Eye (tissue), 1 donor: ENCODE data around the gene SPRR5.
A peak's percentile ranks its signal among the peaks of the same experiment; 100 is the strongest.

Source experiments
- DNase-seq: peaks from one replicate; pipeline ENCODE4 v3.0.0-alpha.2; 2015

Gene SPRR5

DNA sequence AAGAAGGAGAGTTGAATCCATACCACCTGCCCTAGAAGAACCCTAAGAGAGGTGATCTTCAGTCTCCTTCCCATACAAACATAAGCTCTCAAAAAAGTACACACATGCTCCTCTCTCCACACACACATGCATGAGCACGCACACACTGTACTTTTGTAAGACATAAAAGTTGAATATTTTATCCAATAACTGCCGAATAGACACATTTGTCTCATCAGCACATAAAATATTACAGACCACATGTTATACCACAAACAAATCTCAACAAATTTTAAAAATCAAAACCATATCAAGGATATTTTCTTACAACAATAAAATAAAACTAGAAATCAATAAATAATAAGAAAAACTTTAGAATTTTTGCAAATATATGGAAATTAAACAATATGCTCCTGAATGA lies 39.6 kb downstream of the SPRR5 start:
- DNase-seq: no peak

DNA sequence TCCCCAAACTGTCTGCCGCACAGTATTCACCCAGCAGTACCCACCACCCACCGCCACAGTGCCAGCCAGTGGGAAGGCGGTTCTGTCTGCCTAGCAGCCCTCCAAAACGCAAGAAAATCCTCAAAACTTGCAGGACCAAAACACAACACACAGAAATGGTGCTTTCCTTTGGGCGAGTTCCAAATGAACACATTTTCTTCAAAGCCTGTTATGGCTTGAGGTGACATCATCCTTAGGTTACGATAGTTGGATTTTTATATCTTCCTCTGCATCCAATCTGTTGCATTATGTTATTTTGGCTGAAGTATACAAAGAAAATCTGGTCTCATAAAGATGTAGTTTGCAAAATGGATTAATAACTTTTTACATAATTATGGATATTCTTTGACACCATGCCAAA lies 46.2 kb downstream of the SPRR5 start:
- no peak for DNase-seq

DNA sequence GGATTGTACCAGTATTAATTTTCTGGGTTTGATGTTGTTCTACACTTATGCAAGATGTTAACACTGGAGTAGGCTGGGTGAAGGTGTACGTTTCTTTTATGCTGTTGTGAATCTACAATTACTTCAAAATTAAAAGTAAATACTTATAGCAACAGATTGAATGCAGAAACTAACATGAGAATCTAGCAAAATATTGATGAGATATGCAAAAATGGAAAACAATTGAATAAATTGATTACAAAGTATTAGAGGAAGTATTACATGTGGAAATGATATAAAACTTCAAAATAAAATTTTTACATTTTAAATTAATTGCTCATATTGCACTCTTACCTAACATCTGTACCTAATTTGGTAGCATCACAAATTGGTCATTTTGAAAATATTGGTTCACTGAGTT lies 48.8 kb downstream of the SPRR5 start:
- DNase-seq: no peak

DNA sequence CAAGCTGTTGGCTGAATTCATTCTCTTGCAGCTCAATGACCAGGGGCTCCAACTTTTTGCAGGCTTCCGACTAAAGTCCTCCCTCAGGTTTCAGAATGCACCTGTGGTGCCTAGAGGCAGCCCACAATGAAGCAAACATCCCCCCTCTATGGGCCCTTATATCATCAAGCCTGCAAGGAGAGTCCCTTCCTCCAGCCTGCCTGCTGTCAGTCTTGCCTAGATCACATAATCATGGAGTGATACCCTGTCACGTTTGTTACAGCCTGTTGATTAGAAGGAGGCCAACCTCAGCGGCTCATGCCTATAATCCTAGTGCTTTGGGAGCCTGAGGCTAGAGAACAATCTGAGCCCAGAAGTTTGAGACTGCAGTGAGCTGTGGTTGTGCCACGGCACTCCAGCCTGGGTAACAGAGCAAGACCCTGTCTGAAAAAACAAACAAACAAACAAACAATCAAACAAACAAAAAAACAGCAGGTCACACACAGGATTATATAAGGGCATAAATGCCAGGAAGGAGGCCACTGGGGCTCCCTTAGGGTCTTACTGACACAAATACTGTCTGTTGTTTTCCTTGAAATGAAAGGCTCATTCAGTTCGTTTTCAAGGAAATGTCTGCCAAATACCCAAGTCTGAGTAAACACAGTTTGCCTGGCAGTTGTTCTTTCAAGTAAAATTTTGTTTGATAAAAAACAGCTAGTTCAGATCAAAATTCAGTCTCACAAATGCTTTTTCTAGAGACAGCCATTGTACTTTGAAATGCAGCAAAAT lies 49.8 kb downstream of the SPRR5 start:
- DNase-seq: peak; percentile 38

DNA sequence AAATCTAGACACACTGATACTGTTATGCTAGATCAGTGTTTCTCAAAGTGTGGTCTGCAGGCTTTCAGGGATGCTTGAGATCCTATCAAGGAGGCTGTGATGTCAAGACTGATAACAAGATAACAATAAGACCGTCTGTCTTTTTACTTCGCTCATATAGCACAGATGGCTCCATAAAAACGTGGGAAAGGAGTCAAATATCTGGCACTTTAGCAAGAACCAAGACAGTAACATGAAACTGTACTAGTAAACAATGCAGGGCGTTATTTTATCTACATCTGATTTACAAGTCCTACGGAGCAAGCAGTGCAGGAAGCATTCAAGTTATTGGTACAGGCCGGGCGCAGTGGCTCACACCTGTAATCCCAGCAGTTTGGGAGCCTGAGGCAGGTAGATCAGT lies 50.9 kb downstream of the SPRR5 start:
- DNase-seq: no peak

DNA sequence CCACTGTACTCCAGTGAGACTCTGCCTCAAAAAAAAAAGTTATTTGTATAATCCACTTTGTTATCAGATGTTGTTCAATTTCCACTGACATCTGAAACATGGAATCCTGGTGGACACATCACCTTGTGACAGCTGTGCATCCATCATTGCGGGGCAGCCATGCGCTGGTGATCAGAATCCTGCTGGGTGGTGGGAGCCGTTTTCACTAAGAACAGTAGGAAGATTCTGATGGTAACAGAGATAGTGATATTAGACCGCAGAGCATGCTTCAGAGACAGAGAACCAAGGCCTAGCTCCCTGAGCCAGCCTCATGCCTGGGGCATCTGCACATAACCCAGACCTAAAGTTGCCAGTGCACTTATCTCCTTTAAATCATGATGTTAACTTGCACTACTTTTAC lies 51.5 kb downstream of the SPRR5 start:
- DNase-seq: no peak
